Measurements from ENCODE around the gene RBM47.
"Not testable (repeated sequence)": the region's sequence is repeated elsewhere in the genome, so short reads cannot be mapped to it uniquely, and the experiment has no call there.

The RBM47 gene

DNA sequence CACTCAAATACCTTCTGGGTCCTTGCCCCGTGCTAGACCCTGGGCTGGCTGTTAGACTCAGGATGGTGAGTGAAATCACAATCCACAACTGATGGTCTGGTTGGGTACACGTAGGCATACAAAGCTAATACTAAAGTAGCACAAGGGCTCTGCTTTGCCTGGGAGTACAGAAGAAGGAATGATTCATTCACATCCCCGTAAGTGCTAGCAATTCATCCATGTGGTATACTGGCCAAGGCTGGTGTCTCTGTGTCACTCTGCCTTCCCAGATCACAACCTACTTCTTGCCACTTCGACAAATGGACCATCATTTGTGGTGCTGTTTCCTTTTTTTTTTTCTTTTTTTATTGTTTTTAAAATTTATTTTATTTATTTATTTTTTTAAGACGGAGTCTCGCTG lies 19.7 kb upstream of the RBM47 start:
- Histone ChIP-seq H3K9me3 (ENCODE audit: control insufficient read depth in 1 of 2, low read length in 2 of 2) (no peaks in the 10 kb centered on the region), H3K36me3 (ENCODE audit: control insufficient read depth in 1 of 2, insufficient read depth in 2 of 2, low read length in 2 of 2) (no peaks in the 10 kb centered on the region), H3K4me1 (ENCODE audit: control insufficient read depth in 1 of 2, insufficient read depth in 2 of 2, low read length in 2 of 2) (peaks cover 0 to 3% of the 10 kb centered on the region in 2 donors), H3K4me3 (ENCODE audit: low read depth in 1 of 2, low read length in 2 of 2) (no peak overlapping the region), H3K27ac (ENCODE audit: low read length) (no peak overlapping the region), H3K27me3 (ENCODE audit: low read depth, low read length) (no peaks in the 10 kb centered on the region)

GRCh38 chr4:40648742-40649281 lies 19.1 kb upstream of the RBM47 start:
- no peaks in the 10 kb centered on the region for H3K9me3 ChIP-seq (ENCODE audit: control insufficient read depth in 1 of 2, low read length in 2 of 2)
- H3K4me3 ChIP-seq (ENCODE audit: low read depth in 1 of 2, low read length in 2 of 2): no peak overlapping the region
- no peaks in the 10 kb centered on the region for H3K27me3 ChIP-seq (ENCODE audit: low read depth, low read length)
- H3K36me3 ChIP-seq (ENCODE audit: control insufficient read depth in 1 of 2, insufficient read depth in 2 of 2, low read length in 2 of 2): no peaks in the 10 kb centered on the region
- H3K4me1 ChIP-seq (ENCODE audit: control insufficient read depth in 1 of 2, insufficient read depth in 2 of 2, low read length in 2 of 2): peaks cover 0 to 3% of the 10 kb centered on the region in 2 donors
- H3K27ac ChIP-seq (ENCODE audit: low read length): no peak overlapping the region

DNA sequence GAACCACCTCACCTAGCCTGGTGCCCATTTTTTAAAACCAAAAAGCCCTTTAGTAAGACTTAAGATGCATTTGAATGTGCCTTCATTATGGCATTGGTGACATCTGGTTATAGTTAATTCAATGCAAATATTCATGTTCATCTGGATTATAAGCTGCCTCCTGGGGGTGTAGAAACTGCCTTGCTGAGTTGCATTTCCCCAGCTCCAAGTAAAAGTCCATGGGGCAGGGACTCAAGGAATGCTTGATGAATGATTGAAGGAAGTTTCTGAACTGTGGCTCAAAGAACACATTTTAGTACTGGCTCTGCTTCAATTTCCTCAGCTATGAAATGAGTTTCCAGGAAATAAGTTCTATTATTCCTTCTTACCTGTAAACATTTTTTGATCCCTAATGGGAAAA lies 18.5 kb upstream of the RBM47 start:
- Histone ChIP-seq H3K4me1 (ENCODE audit: control insufficient read depth in 1 of 2, insufficient read depth in 2 of 2, low read length in 2 of 2) (peaks cover 0 to 3% of the 10 kb centered on the region in 2 donors), H3K4me3 (ENCODE audit: low read depth in 1 of 2, low read length in 2 of 2) (no peak overlapping the region), H3K9me3 (ENCODE audit: control insufficient read depth in 1 of 2, low read length in 2 of 2) (no peaks in the 10 kb centered on the region), H3K36me3 (ENCODE audit: control insufficient read depth in 1 of 2, insufficient read depth in 2 of 2, low read length in 2 of 2) (no peaks in the 10 kb centered on the region), H3K27ac (ENCODE audit: low read length) (no peak overlapping the region), H3K27me3 (ENCODE audit: low read depth, low read length) (no peaks in the 10 kb centered on the region)

DNA sequence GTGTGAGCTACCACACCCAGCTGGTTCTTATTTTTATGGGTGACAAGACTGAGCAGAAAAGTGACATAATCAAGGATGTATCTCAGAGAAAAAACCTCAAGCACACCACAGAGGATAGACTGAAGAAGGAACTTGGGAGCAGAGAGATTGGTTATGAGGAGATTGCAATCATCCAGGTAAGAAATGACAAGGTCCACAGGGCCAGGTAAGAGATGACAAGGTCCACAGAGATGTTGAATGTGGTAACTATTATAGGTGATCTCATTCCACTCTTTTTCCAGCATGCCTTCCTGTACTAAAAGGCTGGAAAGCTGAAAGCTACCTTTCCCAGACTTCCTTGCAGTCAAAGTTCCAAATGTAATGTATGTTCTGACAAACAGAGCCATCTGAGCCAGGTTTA lies 15.9 kb upstream of the RBM47 start:
- no peak overlapping the region for H3K27ac ChIP-seq (ENCODE audit: low read length)
- H3K4me1 ChIP-seq (ENCODE audit: control insufficient read depth in 1 of 2, insufficient read depth in 2 of 2, low read length in 2 of 2): peaks cover 0 to 3% of the 10 kb centered on the region in 2 donors
- H3K9me3 ChIP-seq (ENCODE audit: control insufficient read depth in 1 of 2, low read length in 2 of 2): no peaks in the 10 kb centered on the region
- H3K36me3 ChIP-seq (ENCODE audit: control insufficient read depth in 1 of 2, insufficient read depth in 2 of 2, low read length in 2 of 2): no peaks in the 10 kb centered on the region
- H3K4me3 ChIP-seq (ENCODE audit: low read depth in 1 of 2, low read length in 2 of 2): no peak overlapping the region
- no peaks in the 10 kb centered on the region for H3K27me3 ChIP-seq (ENCODE audit: low read depth, low read length)

GRCh38 chr4:40632080-40632479 lies 2.4 kb upstream of the RBM47 start:
- Histone ChIP-seq H3K27ac (ENCODE audit: low read length) (no peak overlapping the region), H3K36me3 (ENCODE audit: control insufficient read depth in 1 of 2, insufficient read depth in 2 of 2, low read length in 2 of 2) (no peaks in the 10 kb centered on the region), H3K27me3 (ENCODE audit: low read depth, low read length) (no peaks in the 10 kb centered on the region), H3K9me3 (ENCODE audit: control insufficient read depth in 1 of 2, low read length in 2 of 2) (no peaks in the 10 kb centered on the region), H3K4me1 (ENCODE audit: control insufficient read depth in 1 of 2, insufficient read depth in 2 of 2, low read length in 2 of 2) (no peaks in the 10 kb centered on the region), H3K4me3 (ENCODE audit: low read depth in 1 of 2, low read length in 2 of 2) (no peak overlapping the region)

GRCh38 chr4:40630335-40631021 lies 814 bp upstream of the RBM47 start:
- Histone ChIP-seq H3K27me3 (ENCODE audit: low read depth, low read length) (no peaks in the 10 kb centered on the region), H3K4me3 (ENCODE audit: low read depth in 1 of 2, low read length in 2 of 2) (peak overlapping the region; percentile 68 to 75), H3K36me3 (ENCODE audit: control insufficient read depth in 1 of 2, insufficient read depth in 2 of 2, low read length in 2 of 2) (no peaks in the 10 kb centered on the region), H3K4me1 (ENCODE audit: control insufficient read depth in 1 of 2, insufficient read depth in 2 of 2, low read length in 2 of 2) (peaks cover 3 to 8% of the 10 kb centered on the region in 2 donors), H3K9me3 (ENCODE audit: control insufficient read depth in 1 of 2, low read length in 2 of 2) (no peaks in the 10 kb centered on the region), H3K27ac (ENCODE audit: low read length) (peak overlapping the region; percentile 72)

GRCh38 chr4:40628888-40629287 lies 776 bp downstream of the RBM47 start:
- H3K4me1 ChIP-seq (ENCODE audit: control insufficient read depth in 1 of 2, insufficient read depth in 2 of 2, low read length in 2 of 2): peaks cover 3 to 11% of the 10 kb centered on the region in 2 donors

GRCh38 chr4:40628407-40628806 lies 1.3 kb downstream of the RBM47 start:
- H3K36me3 ChIP-seq (ENCODE audit: control insufficient read depth in 1 of 2, insufficient read depth in 2 of 2, low read length in 2 of 2); H3K9me3 ChIP-seq (ENCODE audit: control insufficient read depth in 1 of 2, low read length in 2 of 2); H3K27me3 ChIP-seq (ENCODE audit: low read depth, low read length): not testable (repeated sequence)
- peak overlapping the region; percentile 36 to 38 for H3K4me3 ChIP-seq (ENCODE audit: low read depth in 1 of 2, low read length in 2 of 2)
- H3K27ac ChIP-seq (ENCODE audit: low read length): peak overlapping the region; percentile 7
- H3K4me1 ChIP-seq (ENCODE audit: control insufficient read depth in 1 of 2, insufficient read depth in 2 of 2, low read length in 2 of 2): peaks cover 3 to 11% of the 10 kb centered on the region in 2 donors

More at GRCh38 chr4:40628888-40629287, 776 bp downstream of the RBM47 start:
- H3K9me3 ChIP-seq (ENCODE audit: control insufficient read depth in 1 of 2, low read length in 2 of 2): no peaks in the 10 kb centered on the region
- no peaks in the 10 kb centered on the region for H3K36me3 ChIP-seq (ENCODE audit: control insufficient read depth in 1 of 2, insufficient read depth in 2 of 2, low read length in 2 of 2)
- no peaks in the 10 kb centered on the region for H3K27me3 ChIP-seq (ENCODE audit: low read depth, low read length)
- peak overlapping the region; percentile 68 to 75 for H3K4me3 ChIP-seq (ENCODE audit: low read depth in 1 of 2, low read length in 2 of 2)
- peak overlapping the region; percentile 72 for H3K27ac ChIP-seq (ENCODE audit: low read length)

DNA sequence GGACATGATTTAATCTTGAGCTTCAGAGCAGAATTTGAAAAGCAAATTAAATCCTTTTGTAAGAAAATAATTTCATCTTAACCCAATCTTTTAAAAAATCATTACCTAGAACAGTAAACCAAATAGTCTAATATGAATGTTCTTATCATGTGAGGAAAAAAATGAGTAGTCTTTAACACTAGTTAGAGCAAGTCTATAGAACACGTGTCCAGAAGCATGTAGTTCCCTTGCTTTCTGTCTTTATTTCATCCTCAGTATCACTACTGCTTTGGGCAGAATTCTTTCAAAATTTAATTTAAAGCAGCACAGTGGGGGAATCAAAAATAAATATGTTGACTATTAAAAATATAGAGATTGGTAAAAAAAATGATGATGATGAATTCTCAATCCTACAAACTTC lies 2.1 kb downstream of the RBM47 start:
- H3K4me3 ChIP-seq (ENCODE audit: low read depth in 1 of 2, low read length in 2 of 2): peak overlapping the region in 1 of 2 donors; percentile 38
- peak overlapping the region; percentile 33 for H3K27ac ChIP-seq (ENCODE audit: low read length)
- H3K4me1 ChIP-seq (ENCODE audit: control insufficient read depth in 1 of 2, insufficient read depth in 2 of 2, low read length in 2 of 2): peaks cover 3 to 11% of the 10 kb centered on the region in 2 donors
- H3K27me3 ChIP-seq (ENCODE audit: low read depth, low read length): no peaks in the 10 kb centered on the region
- H3K9me3 ChIP-seq (ENCODE audit: control insufficient read depth in 1 of 2, low read length in 2 of 2): no peaks in the 10 kb centered on the region
- H3K36me3 ChIP-seq (ENCODE audit: control insufficient read depth in 1 of 2, insufficient read depth in 2 of 2, low read length in 2 of 2): no peaks in the 10 kb centered on the region

- H3K27me3 ChIP-seq (ENCODE audit: low read depth, low read length): no peaks in the 10 kb centered on the region
- no peaks in the 10 kb centered on the region for H3K9me3 ChIP-seq (ENCODE audit: control insufficient read depth in 1 of 2, low read length in 2 of 2)
- peak overlapping the region; percentile 33 for H3K27ac ChIP-seq (ENCODE audit: low read length)
- H3K36me3 ChIP-seq (ENCODE audit: control insufficient read depth in 1 of 2, insufficient read depth in 2 of 2, low read length in 2 of 2): no peaks in the 10 kb centered on the region
- peaks cover 3 to 11% of the 10 kb centered on the region in 2 donors for H3K4me1 ChIP-seq (ENCODE audit: control insufficient read depth in 1 of 2, insufficient read depth in 2 of 2, low read length in 2 of 2)
- H3K4me3 ChIP-seq (ENCODE audit: low read depth in 1 of 2, low read length in 2 of 2): peak overlapping the region in 1 of 2 donors; percentile 38
Observed at GRCh38 chr4:40626183-40626990, 3.3 kb downstream of the RBM47 start.

DNA sequence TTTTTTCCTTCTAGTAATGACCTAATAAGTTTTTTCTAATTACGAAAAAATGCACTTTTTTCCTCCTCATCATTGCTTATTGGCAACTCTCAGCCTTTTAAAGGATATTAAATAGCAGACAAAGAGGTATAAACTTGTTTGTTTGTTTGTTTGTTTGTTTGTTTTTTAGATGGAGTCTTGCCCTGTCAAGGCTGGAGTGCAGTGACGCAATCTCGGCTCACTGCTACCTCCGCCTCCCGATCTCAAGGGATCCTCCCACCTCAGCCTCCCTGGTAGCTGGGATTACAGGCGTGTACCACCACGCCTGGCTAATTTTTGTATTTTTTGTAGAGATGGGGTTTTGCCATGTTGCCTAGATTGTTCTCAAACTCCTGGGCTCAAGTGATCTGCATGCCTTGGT lies 6.0 kb downstream of the RBM47 start:
- H3K36me3 ChIP-seq (ENCODE audit: control insufficient read depth in 1 of 2, insufficient read depth in 2 of 2, low read length in 2 of 2): no peaks in the 10 kb centered on the region
- H3K27me3 ChIP-seq (ENCODE audit: low read depth, low read length): no peaks in the 10 kb centered on the region
- no peak overlapping the region for H3K27ac ChIP-seq (ENCODE audit: low read length)
- peaks cover 3 to 11% of the 10 kb centered on the region in 2 donors for H3K4me1 ChIP-seq (ENCODE audit: control insufficient read depth in 1 of 2, insufficient read depth in 2 of 2, low read length in 2 of 2)
- H3K4me3 ChIP-seq (ENCODE audit: low read depth in 1 of 2, low read length in 2 of 2): no peak overlapping the region
- no peaks in the 10 kb centered on the region for H3K9me3 ChIP-seq (ENCODE audit: control insufficient read depth in 1 of 2, low read length in 2 of 2)

Data from muscle layer of duodenum (tissue), 2 donors.